ENCODE data around the gene IDH1.

The IDH1 gene

GRCh38 chr2:208208335-208209085, 46.4 kb downstream of the IDH1 start:
- DNase-seq: no peak

GRCh38 chr2:208207769-208208168, 47.1 kb downstream of the IDH1 start:
- no peak for DNase-seq

DNA sequence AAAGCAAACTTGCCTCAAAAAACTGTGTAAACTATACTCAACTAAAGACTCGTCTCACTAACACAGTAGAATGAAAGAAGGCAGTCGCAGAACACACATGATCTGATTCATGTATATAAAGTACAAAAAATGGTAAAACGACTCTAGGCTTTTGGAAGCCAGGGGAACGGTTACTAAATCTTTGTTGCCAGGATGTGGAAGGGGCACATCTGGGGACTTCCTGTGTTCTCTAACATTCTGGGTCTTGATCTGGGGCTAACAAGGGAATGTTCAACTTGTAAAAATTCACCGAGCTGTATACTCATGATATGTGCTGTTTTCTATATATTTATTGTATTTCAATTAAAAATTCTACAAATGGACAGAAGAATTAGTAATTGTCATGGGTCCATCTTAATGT, 50.7 kb downstream of the IDH1 start:
- no peak for DNase-seq

- no peak for DNase-seq
Measured at GRCh38 chr2:208195531-208195930, 59.3 kb downstream of the IDH1 start.

DNA sequence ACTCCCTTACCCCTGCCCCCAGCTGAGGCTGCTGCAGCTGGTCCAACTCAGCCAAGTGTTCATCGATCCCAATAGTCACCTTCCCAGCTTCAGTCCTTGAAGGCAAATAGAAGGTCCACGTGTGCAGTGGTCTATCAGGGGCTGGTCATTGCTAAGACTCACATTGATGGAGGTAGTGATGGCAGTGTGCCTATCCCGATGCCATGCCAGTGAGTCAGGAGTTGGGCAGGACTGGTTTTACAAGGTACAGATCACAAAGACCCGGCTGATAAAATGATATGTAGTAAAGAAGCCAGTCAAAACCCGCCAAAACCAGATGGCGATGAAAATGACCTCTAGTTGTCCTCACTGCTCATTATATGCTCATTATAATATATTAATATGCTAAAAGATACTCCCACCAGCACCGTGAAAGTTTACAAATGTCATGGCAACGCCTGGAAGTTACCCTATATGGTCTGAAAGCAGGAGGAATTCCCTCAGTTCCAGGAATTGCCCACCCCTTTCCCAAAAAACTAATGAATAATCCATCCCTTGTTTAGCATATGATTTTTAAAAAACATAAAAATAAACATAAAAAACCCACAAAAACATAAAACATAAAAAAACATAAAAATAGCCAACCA, 62.1 kb downstream of the IDH1 start:
- DNase-seq: no peak

DNA sequence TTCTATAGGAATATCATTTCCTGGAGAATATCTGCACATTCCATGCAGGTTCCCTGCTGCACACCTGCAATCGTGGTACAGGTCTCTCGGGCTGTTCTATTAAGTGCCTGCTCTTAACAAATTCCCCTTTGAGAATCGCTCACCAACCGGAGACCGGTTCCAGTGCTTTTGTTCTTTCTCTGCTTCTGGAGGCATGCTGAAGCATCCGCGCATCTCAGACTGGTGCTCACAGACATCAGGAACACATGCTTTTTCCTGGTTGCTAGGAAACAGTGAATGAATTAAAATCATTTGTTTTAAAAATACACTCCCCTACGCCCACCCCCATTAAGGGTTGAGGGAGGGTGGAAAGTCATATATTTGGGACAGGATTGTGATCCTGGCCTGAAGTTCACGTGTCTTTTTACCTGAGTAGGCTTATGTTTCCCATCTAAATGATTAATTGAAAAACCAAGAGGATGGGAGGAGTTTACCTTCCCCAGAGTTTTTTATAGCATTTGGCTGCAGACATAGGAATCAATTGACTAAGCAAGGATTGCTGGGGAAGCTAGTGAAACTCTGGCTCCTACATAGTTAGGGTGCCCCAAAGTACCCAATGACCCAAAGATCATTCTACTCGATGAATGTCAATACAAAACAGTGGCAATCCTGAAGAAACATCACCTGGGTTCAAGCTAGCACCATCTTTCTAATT, 64.9 kb downstream of the IDH1 start, which contains the start of gene C2orf80:
C2orf80 (minus strand) TSS at position 221 of the 694 bp plus-strand sequence. CDS start 3,044 bp downstream, outside the sequence.
- DNase-seq: no peak

DNA sequence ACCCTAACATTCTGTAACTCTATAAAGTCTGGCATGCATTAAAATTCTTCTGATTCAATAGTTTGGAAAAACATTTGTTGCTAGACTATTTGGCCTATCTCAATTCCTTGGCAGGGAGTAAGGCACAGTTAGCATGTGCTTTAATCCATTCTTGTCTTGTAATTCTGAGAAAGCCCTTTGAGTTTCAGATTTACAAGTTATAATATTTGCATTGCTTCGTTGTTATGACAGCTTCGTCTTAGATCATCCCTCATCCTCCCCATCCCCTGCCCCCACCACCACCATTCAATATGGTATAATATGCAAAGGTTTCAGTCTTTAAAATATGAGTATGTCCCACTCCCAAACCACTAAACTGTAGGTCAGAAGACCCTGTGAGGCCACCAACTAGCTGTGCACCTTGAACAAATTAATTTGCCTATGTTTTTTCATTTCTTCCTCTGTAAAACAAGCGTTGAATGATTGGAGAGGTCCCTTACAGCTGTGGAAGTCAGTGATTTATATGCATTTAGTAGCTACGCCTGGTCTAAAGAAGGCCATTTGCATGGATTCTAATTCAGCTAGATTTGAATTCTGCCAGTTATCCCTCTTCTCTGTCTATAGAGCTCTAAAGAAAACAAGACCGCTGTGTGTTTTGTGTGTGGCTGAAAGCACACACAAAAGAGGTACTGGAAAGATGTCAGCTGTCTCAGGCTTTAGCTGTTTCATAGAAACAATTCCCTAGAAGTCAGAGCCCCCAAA, 65.6 kb downstream of the IDH1 start:
- DNase-seq: no peak

DNA sequence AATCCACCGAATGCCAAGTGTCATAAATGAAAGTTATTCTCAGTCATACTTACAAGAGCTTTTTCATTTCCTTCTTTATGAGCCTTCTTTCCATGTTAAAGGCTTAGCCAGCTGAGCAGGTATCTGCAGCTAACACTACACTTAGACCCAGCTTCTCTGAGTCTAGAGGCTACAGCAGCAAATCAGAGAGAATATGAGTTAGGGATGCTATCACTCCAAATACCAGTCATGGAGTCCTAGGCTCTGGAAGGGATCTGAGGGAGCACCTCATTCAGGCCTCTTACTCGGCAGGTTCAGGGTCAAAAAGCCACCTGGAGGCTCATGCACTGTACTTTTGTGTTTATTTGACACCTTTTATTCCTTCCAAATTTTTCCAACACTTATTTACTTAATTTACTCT, 68.0 kb downstream of the IDH1 start:
- no peak for DNase-seq

GRCh38 chr2:208186465-208186864, 68.4 kb downstream of the IDH1 start:
- no peak for DNase-seq
